ENCODE measurements around the gene DDX10.

- TF ChIP-seq CTCF (IDR thresholded peaks at IDR 0.05; ENCODE audit: control extremely low read depth in 1 of 3, insufficient read depth in 1 of 3, low read depth in 1 of 3, low read length in 3 of 3) (no peak), SUZ12 (IDR thresholded peaks at IDR 0.05; ENCODE audit: low read length) (no peak), RFX5 (IDR thresholded peaks at IDR 0.05; ENCODE audit: borderline replicate concordance, low read depth, low read length) (no peak), EZH2 (IDR thresholded peaks at IDR 0.05; ENCODE audit: low read depth, low read length, severe bottlenecking) (no peak), TAF1 (IDR thresholded peaks at IDR 0.05; ENCODE audit: low read depth, low read length) (no peak), EP300 (IDR thresholded peaks at IDR 0.05; ENCODE audit: borderline replicate concordance in 1 of 2, low read depth in 2 of 2, low read length in 2 of 2) (no peak), CREB1 (IDR thresholded peaks at IDR 0.05) (no peak)
Measured at GRCh38 chr11:108886005-108886659, 221.3 kb downstream of the DDX10 start.

All from H1 (cell line).